Stimulated activated CD4-positive, alpha-beta T cell treated with anti-CD3 and anti-CD28 coated beads, Interleukin-12 subunit alpha, Interleukin-12 subunit beta, amount 100 ng/mL, for 24 hours (primary cell): ENCODE measurements around the gene SRPK1.
A peak's percentile ranks its signal among the peaks of the same experiment; 100 is the strongest.

Experiments used
- DNase-seq, 2 experiments: peaks; one replicate each; pipeline ENCODE4 v3.0.0-alpha.2; 2020; ENCODE audit warnings: low read depth in 2 of 2

SRPK1 gene

GRCh38 chr6:35817515-35817914 is 103.4 kb downstream of the SRPK1 start:
- no peak for DNase-seq

GRCh38 chr6:35811699-35811995 is 109.3 kb downstream of the SRPK1 start:
- DNase-seq, result no peak

- no peak for DNase-seq
These were observed 109.8 kb downstream of the SRPK1 start for GRCh38 chr6:35810971-35811698.

GRCh38 chr6:35809809-35810208 is 111.1 kb downstream of the SRPK1 start:
- DNase-seq, result no peak

GRCh38 chr6:35808688-35809087 is 112.2 kb downstream of the SRPK1 start:
- no peak for DNase-seq

GRCh38 chr6:35804996-35805736 is 115.7 kb downstream of the SRPK1 start, which contains the start of gene LHFPL5:
Gene LHFPL5, plus strand, starts transcription at chr6:35805352. Its CDS starts 319 bp downstream, at chr6:35805671.
- DNase-seq, result peak in 1 of 2 experiments; percentile 43

GRCh38 chr6:35801148-35801547 is 119.8 kb downstream of the SRPK1 start:
- no peak for DNase-seq

- no peak for DNase-seq
These were observed 122.2 kb downstream of the SRPK1 start for GRCh38 chr6:35798706-35799105.

- DNase-seq, result no peak
These were observed 122.9 kb downstream of the SRPK1 start for GRCh38 chr6:35797837-35798526.

GRCh38 chr6:35796236-35796635 is 124.7 kb downstream of the SRPK1 start:
- DNase-seq, result no peak

GRCh38 chr6:35795453-35796071 is 125.3 kb downstream of the SRPK1 start:
- no peak for DNase-seq

- no peak for DNase-seq
These were observed 126.1 kb downstream of the SRPK1 start for GRCh38 chr6:35794536-35795452.

GRCh38 chr6:35790683-35791082 is 130.2 kb downstream of the SRPK1 start:
- no peak for DNase-seq

GRCh38 chr6:35788423-35788982 is 132.4 kb downstream of the SRPK1 start:
- DNase-seq, result no peak

- DNase-seq, result no peak
These were observed 133.4 kb downstream of the SRPK1 start for GRCh38 chr6:35787266-35788218.

- no peak for DNase-seq
These were observed 134.1 kb downstream of the SRPK1 start for GRCh38 chr6:35786810-35787209.

GRCh38 chr6:35786272-35786671 is 134.6 kb downstream of the SRPK1 start:
- no peak for DNase-seq

- no peak for DNase-seq
These were observed 136.7 kb downstream of the SRPK1 start for GRCh38 chr6:35784200-35784599.
